GM12878 (cell line): ENCODE data around the gene ECHDC1. TPM values are rescaled to one million over a fixed set of nuclear protein-coding genes. Genes with fewer than 3 reads are reported as not detected.

Experiments
- ATAC-seq: fragments of 200-7000 bp; cut with Tn5 transposase; 3 replicates; pipeline ENCODE4 v1.9.1; 2020; ENCODE audit warnings: mild to moderate bottlenecking, moderate library complexity
- BruUV-seq: library from RNA; stranded (reverse); fragments of 400-500 nt; replicated peaks from 2 replicates; lab custom pipeline; 2021; lab: Mats Ljungman, UMichigan
- CTCF ChIA-PET: fragments of 300-600 bp; sonication (Branson Sonifier 250); formaldehyde crosslinking; extraction: SDS; loops from one replicate; lab custom pipeline; 2021; ENCODE audit warnings: inconsistent platforms; lab: Yijun Ruan, JAX
- POLR2A ChIA-PET: fragments of 350-600 bp; formaldehyde crosslinking; extraction: SDS; loops from one replicate; lab custom pipeline; 2021; ENCODE audit warnings: inconsistent platforms; lab: Charles Lee
- RAD21 ChIA-PET: fragments of 300-600 bp; sonication (Branson Sonifier 250); formaldehyde crosslinking; loops from one replicate; lab custom pipeline; 2023; ENCODE audit warnings: antibody characterized with exemption; ENCODE audit not compliant: unreplicated experiment; lab: Charles Lee
- SMC1A ChIA-PET: fragments of 300-600 bp; sonication (Branson Sonifier 250); formaldehyde crosslinking; loops from one replicate; lab custom pipeline; 2023; ENCODE audit not compliant: unreplicated experiment, uncharacterized antibody; lab: Charles Lee
- DNase-seq: peaks from one replicate; pipeline ENCODE4 v3.0.0-alpha.2; 2011; ENCODE audit warnings: low read depth, low spot score
- FAIRE-seq: peaks from 3 replicates; lab custom pipeline; 2011; peaks lifted over from hg19 to GRCh38; lab: Jason Lieb, UNC
- H2AFZ ChIP-seq: 2 replicates; pipeline ENCODE4 v1.6.0; 2011; ENCODE audit warnings: low read depth, low read length, control low read depth; ENCODE audit not compliant: control insufficient read depth
- H3K27ac ChIP-seq: 2 replicates; pipeline ENCODE4 v1.5.1; 2011; ENCODE audit warnings: control low read depth; ENCODE audit not compliant: control insufficient read depth, insufficient read depth
- H3K27me3 ChIP-seq, 2 experiments: replicated peaks in 1 of 2; 2 replicates each; pipeline versions ENCODE4 v1.6.0 to v1.6.1; 2011; ENCODE audit warnings: low read length in 1 of 2; ENCODE audit not compliant: control insufficient read depth in 2 of 2, insufficient read depth in 2 of 2
- H3K36me3 ChIP-seq, 2 experiments: 2 replicates each; pipeline ENCODE4 v1.5.1; 2011; ENCODE audit warnings: low read length in 1 of 2; ENCODE audit not compliant: control insufficient read depth in 2 of 2, insufficient read depth in 2 of 2
- H3K4me1 ChIP-seq: 2 replicates; pipeline ENCODE4 v1.6.1; 2011; ENCODE audit warnings: mild to moderate bottlenecking, low read length, moderate library complexity, mixed read lengths; ENCODE audit not compliant: control insufficient read depth, insufficient read depth
- H3K4me2 ChIP-seq: 2 replicates; pipeline ENCODE4 v1.6.0; 2011; ENCODE audit warnings: control low read depth; ENCODE audit not compliant: control insufficient read depth, insufficient read depth
- H3K4me3 ChIP-seq: fragments of 200-600 bp; sonication (generic); 2 replicates; pipeline ENCODE4 v1.5.1; 2016
- H3K79me2 ChIP-seq: 2 replicates; pipeline ENCODE4 v1.6.0; 2011; ENCODE audit warnings: low read length; ENCODE audit not compliant: control insufficient read depth, insufficient read depth
- H3K9ac ChIP-seq: 2 replicates; pipeline ENCODE4 v1.8.0; 2011; ENCODE audit warnings: low read length, control low read depth, mixed read lengths; ENCODE audit not compliant: control insufficient read depth, insufficient read depth
- H3K9me3 ChIP-seq: replicated peaks from 3 replicates; pipeline ENCODE4 v1.5.1; 2011; ENCODE audit warnings: mild to moderate bottlenecking, low read length; ENCODE audit not compliant: control insufficient read depth, insufficient read depth
- H4K20me1 ChIP-seq: 2 replicates; pipeline ENCODE4 v1.6.0; 2011; ENCODE audit not compliant: control insufficient read depth, insufficient read depth
- ESRRA ChIP-seq: IDR thresholded peaks from 2 replicates; pipeline ENCODE4 v1.6.1; 2012; ENCODE audit warnings: mild to moderate bottlenecking, low read length, improper control_type of control experiment
- MYB ChIP-seq: fragments of 150-350 bp; IDR thresholded peaks from 2 replicates; pipeline ENCODE4 v1.6.1; 2014; ENCODE audit warnings: mild to moderate bottlenecking, low read depth, low read length, borderline replicate concordance
- RFX5 ChIP-seq: IDR thresholded peaks from 2 replicates; pipeline ENCODE4 v1.6.1; 2011; ENCODE audit warnings: low read depth, low read length, improper control_type of control experiment
- SIX5 ChIP-seq: IDR thresholded peaks from 2 replicates; pipeline ENCODE4 v1.6.1; 2011; ENCODE audit warnings: mild to moderate bottlenecking, low read depth, low read length, moderate library complexity; ENCODE audit not compliant: severe bottlenecking
- SUZ12 ChIP-seq: fragments of 200-600 bp; sonication (generic); IDR thresholded peaks from one replicate; pipeline ENCODE4 v1.6.1; 2018; ENCODE audit warnings: antibody characterized with exemption, mild to moderate bottlenecking; ENCODE audit not compliant: unreplicated experiment
- TCF7 ChIP-seq: IDR thresholded peaks from 2 replicates; pipeline ENCODE4 v1.6.1; 2014; ENCODE audit warnings: antibody characterized with exemption, borderline replicate concordance
- ZNF274 ChIP-seq: IDR thresholded peaks from one replicate; pipeline ENCODE4 v1.8.0; 2011; ENCODE audit not compliant: insufficient read length, insufficient read depth
- ZNF592 ChIP-seq: fragments of 450-650 bp; IDR thresholded peaks from 2 replicates; pipeline ENCODE4 v1.6.1; 2017; ENCODE audit warnings: mild to moderate bottlenecking, moderate library complexity
- WGBS: methylation state at CpG from one replicate; pipeline ENCODE4 v1.1.6; 2016; ENCODE audit warnings: low lambda C conversion rate; ENCODE audit not compliant: insufficient replicate concordance, insufficient coverage; ENCODE audit errors: missing lambda C conversion rate; 5-methylcytosine and 5-hydroxymethylcytosine counted together
- in situ Hi-C: fragments of 300-500 bp; cut with MboI; formaldehyde crosslinking; loops from 9 replicates; pipeline ENCODE4 v1.14.3; 2018; ENCODE audit warnings: mixed read lengths
- intact Hi-C: fragments of 100-400 bp; cut with micrococcal nuclease; formaldehyde crosslinking; loops from one replicate; pipeline ENCODE4 v1.14.2; 2022; ENCODE audit not compliant: unreplicated experiment
- polyA plus RNA-seq, 11 experiments: library from polyadenylated mRNA; depleted of rRNA in 4 of 11; unstranded in 6 of 11; stranded (reverse) in 5 of 11; fragments of >200 nt; fragmentation: Nextera tagmentation in 4 of 11; fragmentation: Illumina TruSeq in 1 of 11; extraction: Ambion mirVana in 4 of 11; extraction: Trizol in 1 of 11; gene quantifications; 1 replicate in 1 of 11; 2 replicates in 10 of 11; pipeline versions ENCODE4 v1.2.1 to v1.2.3, GENCODE V29; 2011 to 2016; ENCODE audit warnings: inconsistent platforms in 2 of 11, missing spikeins in 2 of 11, low read depth in 1 of 11
- total RNA-seq, 4 experiments: library from RNA; depleted of rRNA in 3 of 4; stranded (reverse); fragments of >200 nt in 3 of 4; fragmentation: Illumina TruSeq in 1 of 4; extraction: Trizol in 1 of 4; gene quantifications; 2 replicates each; pipeline versions ENCODE4 v1.2.1 to v1.2.3, GENCODE V29; 2013 to 2021

The ECHDC1 gene
- total and polyA plus RNA-seq, 10 of the 15 experiments (the other 5 are each of a cell fraction or from before 2014, with no cell fraction given), result 46.2 to 111 (median 70.7) TPM

- TF ChIP-seq ZNF592 (no peak), TCF7 (no peak), ZNF274 (no peak), MYB (no peak), SIX5 (no peak), RFX5 (no peak), ESRRA (no peak), SUZ12 (no peak)
- TF ChIP-seq, all 136 proteins: peak for 0
- Histone ChIP-seq H3K9ac (no peak overlapping the region), H3K9me3 (no peaks in the 10 kb centered on the region; the same call in none of the 3 replicates), H3K27ac (no peak overlapping the region), H2AFZ (no peak overlapping the region), H3K36me3 (no peaks in the 10 kb centered on the region), H3K4me2 (no peak overlapping the region), H3K27me3 (no peaks in the 10 kb centered on the region), H3K4me3 (no peak overlapping the region), H3K79me2 (no peaks in the 10 kb centered on the region), H4K20me1 (no peaks in the 10 kb centered on the region), H3K4me1 (no peaks in the 10 kb centered on the region; the same call in 1 of the 2 replicates)
- SMC1A ChIA-PET, result interaction anchor here (1.0 kb wide), 1 partner anchor 20 kb away, joined by 3 read pairs; no protein-coding TSS in a partner anchor
- 65% methylated on average over 2 of the region's 2 CpGs for WGBS
- BruUV-seq, result no TSS peak
- intact Hi-C loops, result no loop called here
- in situ Hi-C loops, result no loop called here
- CTCF ChIA-PET, result interaction anchor here (0.9 kb wide), 2 partner anchors 12 to 71 kb away, joined by 3 to 5 read pairs; no protein-coding TSS in a partner anchor
- ATAC-seq, result no peak
- POLR2A ChIA-PET, result no interaction called here
- FAIRE-seq, result no peak
- no peak for DNase-seq
- RAD21 ChIA-PET, result interaction anchor here (0.9 kb wide), 1 partner anchor 70 kb away, joined by 3 read pairs; no protein-coding TSS in a partner anchor
These were observed 6.6 kb upstream of the ECHDC1 start for GRCh38 chr6:127349980-127350379.
